K562 treated with DMSO at 1 percent for 12 hours (cell line): ENCODE data around the gene TIMM44. TPM values are rescaled to one million over a fixed set of nuclear protein-coding genes. Genes with fewer than 3 reads are reported as not detected.

Source experiments
- total RNA-seq: library from RNA; unstranded; fragments of 300-600 nt; gene quantifications from 2 replicates; pipeline ENCODE4 v1.2.3, GENCODE V29; 2022; ENCODE audit not compliant: insufficient read depth

The TIMM44 gene
- total RNA-seq = 141 and 160 TPM in 2 replicates

GRCh38 chr19:7943444-7944176, at the start of gene TIMM44:
Gene TIMM44 (minus strand): TSS chr19:7943666. CDS start chr19:7943651, 15 bp downstream.

GRCh38 chr19:7926021-7926726, 17.3 kb downstream of the TIMM44 start, which contains the start of gene CTXN1:
Gene CTXN1 (minus strand): TSS chr19:7926135. CDS start chr19:7925538, 597 bp downstream.

GRCh38 chr19:7919610-7920518, 23.6 kb downstream of the TIMM44 start, which contains the start of gene SNAPC2:
Gene SNAPC2 (plus strand): TSS chr19:7920338. CDS start chr19:7920367, 29 bp downstream.

GRCh38 chr19:7914598-7915045, 28.8 kb downstream of the TIMM44 start, which contains the start of gene TGFBR3L:
Gene TGFBR3L (plus strand): TSS chr19:7914830.

GRCh38 chr19:7903244-7904073, 40.0 kb downstream of the TIMM44 start, which contains the start of gene MAP2K7:
Gene MAP2K7 (plus strand): TSS chr19:7903877. CDS start chr19:7903945, 68 bp downstream.

GRCh38 chr19:7888145-7888825, 55.2 kb downstream of the TIMM44 start, which contains the start of gene LRRC8E:
Gene LRRC8E (plus strand): TSS chr19:7888510. CDS start chr19:7895604, 7,094 bp downstream.

Other genes starting within 250 kb of the TIMM44 start
- 1.0 TPM in 1 of 2 replicates, not detected in the other for gene FCER2, start 241.5 kb downstream of the TIMM44 start, total RNA-seq
- gene CLEC4G, start 211.6 kb downstream of the TIMM44 start, total RNA-seq = not detected in 2 replicates
- not detected in 2 replicates for gene CD209, start 196.1 kb downstream of the TIMM44 start, total RNA-seq
- 0.37 TPM in 1 of 2 replicates, not detected in the other for gene CLEC4M, start 180.4 kb downstream of the TIMM44 start, total RNA-seq
- gene EVI5L, start 113.4 kb downstream of the TIMM44 start, total RNA-seq = 8.4 and 10.6 TPM in 2 replicates
- not detected in 2 replicates for gene PRR36, start 69.3 kb downstream of the TIMM44 start, total RNA-seq
- 4.5 and 7.0 TPM in 2 replicates for gene LRRC8E, start 55.2 kb downstream of the TIMM44 start, total RNA-seq
- gene MAP2K7, start 39.8 kb downstream of the TIMM44 start, total RNA-seq = 18.1 and 30.2 TPM in 2 replicates
- gene TGFBR3L, start 28.8 kb downstream of the TIMM44 start, total RNA-seq = 1.00 and 1.7 TPM in 2 replicates
- gene SNAPC2, start 23.3 kb downstream of the TIMM44 start, total RNA-seq = 42.2 and 51.8 TPM in 2 replicates
- 2.2 and 5.5 TPM in 2 replicates for gene CTXN1, start 17.5 kb downstream of the TIMM44 start, total RNA-seq
- gene ELAVL1, start 62.0 kb upstream of the TIMM44 start, total RNA-seq = 39.4 and 83.9 TPM in 2 replicates
- not detected in 2 replicates for gene CCL25, start 109.1 kb upstream of the TIMM44 start, total RNA-seq
- 0.07 and 0.10 TPM in 2 replicates for gene FBN3, start 205.9 kb upstream of the TIMM44 start, total RNA-seq